BLaER1 treated with 17β-estradiol and CSF1 and Interleukin-3, amounts not matched to agents 10 nM and 100 nM (cell line): ENCODE data around the gene NUP155.
"Not testable (repeated sequence)": the region's sequence is repeated elsewhere in the genome, so short reads cannot be mapped to it uniquely, and the experiment has no call there.

Source experiments
- H3K27ac ChIP-seq, 11 experiments: shearing (Covaris generic); formaldehyde crosslinking; 2 replicates each; pipeline ENCODE4 v1.8.1; 2022
- H3K27me3 ChIP-seq, 11 experiments: shearing (Covaris generic); formaldehyde crosslinking; 2 replicates each; pipeline ENCODE4 v1.8.1; 2022
- H3K36me3 ChIP-seq, 11 experiments: shearing (Covaris generic); formaldehyde crosslinking; 2 replicates each; pipeline ENCODE4 v1.8.1; 2022
- H3K4me1 ChIP-seq, 10 experiments: shearing (Covaris generic); formaldehyde crosslinking; 2 replicates each; pipeline ENCODE4 v1.8.1; 2022
- H3K4me2 ChIP-seq, 11 experiments: shearing (Covaris generic); formaldehyde crosslinking; 2 replicates each; pipeline ENCODE4 v1.8.1; 2022
- H3K4me3 ChIP-seq, 10 experiments: shearing (Covaris generic); formaldehyde crosslinking; 2 replicates each; pipeline ENCODE4 v1.8.1; 2022
- H3K9ac ChIP-seq, 11 experiments: shearing (Covaris generic); formaldehyde crosslinking; 2 replicates each; pipeline ENCODE4 v1.8.1; 2022
- H3K9me3 ChIP-seq, 11 experiments: shearing (Covaris generic); formaldehyde crosslinking; replicated peaks in 1 of 11; 2 replicates each; pipeline ENCODE4 v1.8.1; 2022
- H4K20me1 ChIP-seq, 11 experiments: shearing (Covaris generic); formaldehyde crosslinking; 2 replicates each; pipeline ENCODE4 v1.8.1; 2022
- Cebpa-rat ChIP-seq, 11 experiments: shearing (Covaris generic); IDR thresholded peaks; 2 replicates each; pipeline ENCODE4 v1.8.1; 2022

The NUP155 gene

DNA sequence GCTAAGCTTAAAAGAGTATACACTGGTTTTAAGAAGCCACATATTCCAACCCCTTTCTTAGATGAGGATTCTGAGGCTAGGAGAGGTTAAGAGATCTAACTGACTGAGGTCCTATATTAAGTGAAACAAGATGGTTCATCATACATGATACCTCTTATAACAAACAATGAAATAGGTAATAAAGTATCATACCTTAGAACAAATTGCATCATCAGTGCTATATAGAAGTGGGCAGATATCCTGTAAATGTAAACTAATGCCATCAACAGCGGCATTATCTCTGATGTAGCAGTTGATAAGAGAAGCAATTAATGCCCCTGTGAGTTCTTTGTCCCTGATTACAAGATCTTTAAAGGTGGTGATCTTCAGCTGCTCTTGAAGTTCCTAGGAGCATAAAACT lies 60.5 kb downstream of the NUP155 start:
- Histone ChIP-seq H3K27me3 (no peaks in the 10 kb centered on the region), H3K9me3 (no peaks in the 10 kb centered on the region), H3K4me3 (no peak overlapping the region), H3K9ac (no peak overlapping the region), H3K4me1 (no peaks in the 10 kb centered on the region), H3K4me2 (no peak overlapping the region), H4K20me1 (no peaks in the 10 kb centered on the region), H3K36me3 (peaks cover 91 to 100% (median 100%) of the 10 kb centered on the region in 11 experiments), H3K27ac (no peak overlapping the region)
- TF ChIP-seq Cebpa-rat (IDR thresholded peaks at IDR 0.05) = no peak

- no peak overlapping the region for H3K4me3 ChIP-seq
- H3K9me3 ChIP-seq = no peaks in the 10 kb centered on the region
- H3K9ac ChIP-seq = no peak overlapping the region
- H3K4me2 ChIP-seq = no peak overlapping the region
- H3K36me3 ChIP-seq = peaks cover 91 to 100% (median 100%) of the 10 kb centered on the region in 11 experiments
- H3K27me3 ChIP-seq = no peaks in the 10 kb centered on the region
- no peaks in the 10 kb centered on the region for H3K4me1 ChIP-seq
- H4K20me1 ChIP-seq = no peaks in the 10 kb centered on the region
- no peak for TF ChIP-seq Cebpa-rat (IDR thresholded peaks at IDR 0.05)
- H3K27ac ChIP-seq = no peak overlapping the region
Observed at GRCh38 chr5:37308793-37309192, 62.1 kb downstream of the NUP155 start.

GRCh38 chr5:37304888-37305287 lies 66.0 kb downstream of the NUP155 start:
- peaks cover 96 to 100% (median 100%) of the 10 kb centered on the region in 11 experiments for H3K36me3 ChIP-seq
- H3K4me1 ChIP-seq = 0 out of 20 replicates have a peak, but pooled peaks cover 0 to 6% (median 0%) of the 10 kb centered on the region in 10 experiments
- H3K4me2 ChIP-seq = no peak overlapping the region
- no peak overlapping the region for H3K9ac ChIP-seq
- H4K20me1 ChIP-seq = no peaks in the 10 kb centered on the region
- no peaks in the 10 kb centered on the region for H3K27me3 ChIP-seq
- H3K9me3 ChIP-seq = no peaks in the 10 kb centered on the region
- no peak overlapping the region for H3K27ac ChIP-seq
- TF ChIP-seq Cebpa-rat (IDR thresholded peaks at IDR 0.05) = no peak
- no peak overlapping the region for H3K4me3 ChIP-seq

DNA sequence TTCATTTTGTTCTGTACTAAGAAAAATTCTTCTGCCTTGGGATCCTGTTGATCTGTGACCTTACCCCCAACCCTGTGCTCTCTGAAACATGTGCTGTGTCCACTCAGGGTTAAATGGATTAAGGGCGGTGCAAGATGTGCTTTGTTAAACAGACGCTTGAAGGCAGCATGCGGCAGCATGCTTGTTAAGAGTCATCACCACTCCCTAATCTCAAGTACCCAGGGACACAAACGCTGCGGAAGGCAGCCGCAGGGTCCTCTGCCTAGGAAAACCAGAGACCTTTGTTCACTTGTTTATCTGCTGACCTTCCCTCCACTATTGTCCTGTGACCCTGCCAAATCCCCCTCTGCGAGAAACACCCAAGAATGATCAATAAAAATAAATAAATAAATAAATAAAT lies 74.6 kb downstream of the NUP155 start:
- not testable (repeated sequence) for H3K4me3 ChIP-seq
- H3K36me3 ChIP-seq = peaks cover 80 to 90% (median 86%) of the 10 kb centered on the region in 11 experiments

GRCh38 chr5:37283214-37283820 lies 87.6 kb downstream of the NUP155 start:
- Histone ChIP-seq H3K4me3 (no peak overlapping the region; a peak in 1 of 20 replicates), H3K9me3 (peaks cover 63 to 75% (median 68%) of the 10 kb centered on the region in 11 experiments)

More for the DNA sequence above, 74.6 kb downstream of the NUP155 start:
- H3K4me2 ChIP-seq, H4K20me1 ChIP-seq, H3K9me3 ChIP-seq, H3K9ac ChIP-seq, H3K27ac ChIP-seq, H3K27me3 ChIP-seq, H3K4me1 ChIP-seq: not testable (repeated sequence)

DNA sequence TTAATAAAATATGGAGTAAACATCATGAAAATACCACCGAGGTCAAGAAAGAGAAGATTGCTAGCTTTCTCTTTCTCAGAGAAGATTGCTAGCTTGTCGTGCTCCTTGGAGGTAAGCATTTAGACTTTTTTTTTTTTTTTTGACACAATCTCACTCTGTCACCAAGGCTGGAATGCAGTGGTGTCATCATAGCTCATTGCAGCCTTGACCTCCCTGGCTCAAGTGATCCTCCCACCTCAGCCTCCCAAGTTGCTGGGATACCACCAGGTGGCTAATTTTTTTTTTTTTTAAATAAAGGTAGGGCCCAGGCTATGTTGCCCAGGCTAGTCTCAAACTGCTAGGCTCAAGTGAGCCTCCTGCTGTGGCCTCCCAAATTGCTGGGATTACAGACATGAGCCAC lies 95.4 kb downstream of the NUP155 start:
- H3K4me1 ChIP-seq = no peaks in the 10 kb centered on the region
- no peak overlapping the region for H3K4me2 ChIP-seq
- H3K27ac ChIP-seq = no peak overlapping the region
- H3K9me3 ChIP-seq = peaks cover 25 to 43% (median 32%) of the 10 kb centered on the region in 11 experiments
- H3K4me3 ChIP-seq = no peak overlapping the region
- H3K36me3 ChIP-seq = no peaks in the 10 kb centered on the region
- no peak for TF ChIP-seq Cebpa-rat (IDR thresholded peaks at IDR 0.05)
- H4K20me1 ChIP-seq = no peaks in the 10 kb centered on the region
- H3K9ac ChIP-seq = no peak overlapping the region
- H3K27me3 ChIP-seq = no peaks in the 10 kb centered on the region; a peak in 1 of 22 replicates

More at GRCh38 chr5:37283214-37283820, 87.6 kb downstream of the NUP155 start:
- Histone ChIP-seq H3K4me1 (no peaks in the 10 kb centered on the region), H4K20me1 (no peaks in the 10 kb centered on the region), H3K9ac (no peak overlapping the region), H3K27me3 (no peaks in the 10 kb centered on the region), H3K27ac (no peak overlapping the region), H3K36me3 (peaks cover 0 to 12% (median 6%) of the 10 kb centered on the region in 11 experiments; a peak in 10 of 22 replicates), H3K4me2 (no peak overlapping the region)
- TF ChIP-seq Cebpa-rat (IDR thresholded peaks at IDR 0.05) = no peak

DNA sequence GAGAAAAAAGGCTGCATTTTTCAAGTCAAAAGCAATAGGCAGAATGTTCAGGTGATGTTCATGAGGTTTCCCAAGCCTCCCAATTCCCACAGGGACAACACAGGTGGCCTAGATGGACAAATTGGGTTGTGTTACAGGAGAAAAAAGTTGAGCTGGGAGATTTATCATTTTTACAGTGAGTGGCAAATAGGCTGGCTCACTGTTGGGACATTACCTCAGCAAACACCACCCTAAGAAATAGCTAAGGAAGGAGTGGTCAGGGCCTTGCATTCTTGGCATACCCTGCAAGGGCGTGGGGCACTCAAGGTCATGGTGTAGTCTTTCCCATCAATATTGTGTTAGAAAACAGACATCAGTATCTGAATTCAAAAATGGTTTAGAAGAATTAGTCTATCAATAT lies 98.4 kb downstream of the NUP155 start:
- Histone ChIP-seq H3K9ac (no peak overlapping the region), H3K9me3 (peaks cover 17 to 41% (median 22%) of the 10 kb centered on the region in 11 experiments), H3K27me3 (no peaks in the 10 kb centered on the region; a peak in 1 of 22 replicates), H3K27ac (no peak overlapping the region), H3K4me3 (no peak overlapping the region), H3K4me2 (no peak overlapping the region), H3K4me1 (no peaks in the 10 kb centered on the region), H3K36me3 (no peaks in the 10 kb centered on the region), H4K20me1 (no peaks in the 10 kb centered on the region)
- no peak for TF ChIP-seq Cebpa-rat (IDR thresholded peaks at IDR 0.05)

DNA sequence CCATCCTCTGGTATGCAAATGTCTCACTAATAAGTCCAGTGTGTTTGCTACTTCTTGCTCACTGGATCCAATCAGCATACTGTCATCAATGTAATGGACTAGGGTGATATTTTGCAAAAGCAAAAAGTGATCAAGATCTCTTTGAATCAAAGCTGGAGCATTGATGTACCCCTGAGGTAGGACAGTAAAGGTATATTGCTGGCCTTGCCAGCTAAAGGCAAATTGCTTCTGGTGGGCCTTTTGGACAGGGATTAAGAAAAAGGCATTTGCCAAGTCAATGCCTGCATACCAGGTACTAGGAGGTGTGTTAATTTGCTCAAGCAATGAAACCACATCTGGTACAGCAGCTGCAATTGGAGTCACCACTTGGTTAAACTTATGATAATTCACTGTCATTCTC lies 102.8 kb downstream of the NUP155 start:
- H3K4me2 ChIP-seq, H3K36me3 ChIP-seq, H3K4me1 ChIP-seq, H3K27me3 ChIP-seq, H3K4me3 ChIP-seq, H3K9ac ChIP-seq, H4K20me1 ChIP-seq, H3K27ac ChIP-seq: not testable (repeated sequence)
- peaks cover 17 to 42% (median 20%) of the 10 kb centered on the region in 11 experiments for H3K9me3 ChIP-seq

GRCh38 chr5:37255774-37256358 lies 115.0 kb downstream of the NUP155 start:
- Histone ChIP-seq H3K9me3 (peaks cover 13 to 33% (median 22%) of the 10 kb centered on the region in 11 experiments; a peak in 21 of 22 replicates), H3K36me3 (peaks cover 0 to 5% (median 0%) of the 10 kb centered on the region in 11 experiments; a peak in 1 of 22 replicates), H3K27me3 (no peaks in the 10 kb centered on the region), H3K4me3 (no peak overlapping the region), H3K4me1 (no peaks in the 10 kb centered on the region), H3K27ac (no peak overlapping the region), H4K20me1 (no peaks in the 10 kb centered on the region), H3K9ac (no peak overlapping the region), H3K4me2 (no peak overlapping the region)
- TF ChIP-seq Cebpa-rat (IDR thresholded peaks at IDR 0.05) = no peak

DNA sequence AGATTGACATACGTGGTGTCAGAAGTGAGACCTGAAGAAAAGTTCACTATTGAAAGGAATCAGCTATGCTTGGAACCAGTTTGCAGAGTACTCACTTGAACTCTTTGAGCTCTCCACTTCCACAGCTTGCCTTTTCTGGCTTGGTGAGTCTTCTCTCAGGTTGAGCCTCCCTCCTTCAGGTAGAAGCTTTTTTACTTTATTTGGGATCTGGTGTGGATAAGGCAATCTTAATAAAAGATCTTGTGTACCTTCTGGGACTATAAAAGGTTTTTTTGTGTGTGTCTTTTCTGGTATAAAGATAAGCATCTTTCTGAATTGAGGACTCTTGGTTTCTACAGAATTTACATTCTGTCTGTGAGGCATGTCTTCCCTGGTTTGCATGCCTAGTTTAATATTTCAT lies 116.3 kb downstream of the NUP155 start:
- peaks cover 0 to 6% (median 4%) of the 10 kb centered on the region in 10 experiments; a peak in 10 of 20 replicates for H3K4me1 ChIP-seq
- no peak overlapping the region for H3K4me3 ChIP-seq
- no peaks in the 10 kb centered on the region for H3K27me3 ChIP-seq
- H3K36me3 ChIP-seq = peaks cover 0 to 5% (median 0%) of the 10 kb centered on the region in 11 experiments; a peak in 1 of 22 replicates
- H4K20me1 ChIP-seq = no peaks in the 10 kb centered on the region
- no peak overlapping the region for H3K27ac ChIP-seq
- TF ChIP-seq Cebpa-rat (IDR thresholded peaks at IDR 0.05) = no peak
- H3K9ac ChIP-seq = no peak overlapping the region
- peaks cover 13 to 33% (median 22%) of the 10 kb centered on the region in 11 experiments; a peak in 21 of 22 replicates for H3K9me3 ChIP-seq
- H3K4me2 ChIP-seq = no peak overlapping the region
